H1 (cell line): Measurements from ENCODE around the gene FAM120C. TPM values are rescaled to one million over a fixed set of nuclear protein-coding genes. Genes with fewer than 3 reads are reported as not detected.

ENCODE experiments used
- CTCF ChIA-PET: fragments of 300-600 bp; sonication (Branson Sonifier 250); formaldehyde crosslinking; loops from one replicate; lab custom pipeline; 2021; ENCODE audit not compliant: partially characterized antibody; lab: Charles Lee
- POLR2A ChIA-PET: fragments of 300-600 bp; sonication (Branson Sonifier 250); formaldehyde crosslinking; loops from one replicate; lab custom pipeline; 2021; ENCODE audit warnings: inconsistent platforms; ENCODE audit not compliant: partially characterized antibody; lab: Charles Lee
- DNase-seq, 2 experiments: peaks; one replicate each; pipeline versions ENCODE4 v3.0.0 to v3.0.0-alpha.2; 2010 to 2022; ENCODE audit warnings: low spot score in 2 of 2, low read depth in 1 of 2, mixed read lengths in 1 of 2
- FAIRE-seq: peaks from 2 replicates; lab custom pipeline; 2011; peaks lifted over from hg19 to GRCh38; lab: Jason Lieb, UNC
- H2AFZ ChIP-seq: 2 replicates; pipeline ENCODE4 v1.8.1; 2012; ENCODE audit warnings: low read length, inconsistent platforms
- H2AK5ac ChIP-seq: 2 replicates; pipeline ENCODE4 v1.6.1; 2013; ENCODE audit warnings: low read depth, low read length
- H2BK120ac ChIP-seq: replicated peaks from 2 replicates; pipeline ENCODE3; 2013; ENCODE audit warnings: low read depth, low read length, inconsistent platforms
- H2BK12ac ChIP-seq: 2 replicates; pipeline ENCODE4 v1.6.1; 2013; ENCODE audit warnings: low read depth, low read length
- H2BK15ac ChIP-seq: 2 replicates; pipeline ENCODE4 v1.6.1; 2013; ENCODE audit warnings: low read length
- H2BK20ac ChIP-seq: 2 replicates; pipeline ENCODE4 v1.6.1; 2013; ENCODE audit warnings: low read length
- H2BK5ac ChIP-seq: 2 replicates; pipeline ENCODE4 v1.6.1; 2013; ENCODE audit warnings: low read depth, low read length
- H3K14ac ChIP-seq: 2 replicates; pipeline ENCODE4 v1.6.1; 2013; ENCODE audit warnings: inconsistent platforms; ENCODE audit not compliant: insufficient read length
- H3K18ac ChIP-seq: 2 replicates; pipeline ENCODE4 v1.6.1; 2013; ENCODE audit warnings: low read length; ENCODE audit errors: extremely low read depth
- H3K23ac ChIP-seq: 2 replicates; pipeline ENCODE4 v1.6.1; 2013; ENCODE audit warnings: inconsistent platforms; ENCODE audit not compliant: insufficient read length
- H3K23me2 ChIP-seq: 2 replicates; pipeline ENCODE4 v1.6.1; 2013; ENCODE audit warnings: low read depth, low read length
- H3K27ac ChIP-seq: 2 replicates; pipeline ENCODE4 v1.6.1; 2011; ENCODE audit warnings: low read depth, low read length, inconsistent platforms
- H3K27me3 ChIP-seq, 4 experiments: replicated peaks in 1 of 4; 1 replicate in 1 of 4; 2 replicates in 3 of 4; pipeline versions ENCODE4 v1.6.1 to v1.8.1; 2011 to 2013; ENCODE audit warnings: low read length in 3 of 4, mild to moderate bottlenecking in 3 of 4, inconsistent platforms in 2 of 4, mixed read lengths in 2 of 4, moderate library complexity in 1 of 4; ENCODE audit not compliant: control insufficient read depth in 3 of 4, insufficient read depth in 3 of 4; ENCODE audit errors: extremely low read depth in 1 of 4
- H3K36me3 ChIP-seq, 4 experiments: 2 replicates each; pipeline versions ENCODE4 v1.6.1 to v1.8.1; 2011 to 2013; ENCODE audit warnings: mild to moderate bottlenecking in 4 of 4, low read length in 3 of 4, moderate library complexity in 2 of 4, control low read depth in 1 of 4, inconsistent platforms in 1 of 4; ENCODE audit not compliant: insufficient read depth in 4 of 4, control insufficient read depth in 2 of 4
- H3K4ac ChIP-seq: replicated peaks from 2 replicates; pipeline ENCODE3; 2013; ENCODE audit warnings: low read length, low read depth, mixed read lengths, inconsistent platforms; ENCODE audit not compliant: insufficient read length
- H3K4me1 ChIP-seq, 4 experiments: replicated peaks in 1 of 4; 1 replicate in 1 of 4; 2 replicates in 3 of 4; pipeline versions ENCODE4 v1.6.1 to v1.8.1; 2011 to 2013; ENCODE audit warnings: low read length in 3 of 4, inconsistent platforms in 2 of 4, mixed read lengths in 1 of 4; ENCODE audit not compliant: insufficient read depth in 4 of 4, control insufficient read depth in 3 of 4
- H3K4me2 ChIP-seq, 2 experiments: 2 replicates each; pipeline versions ENCODE4 v1.6.1 to v1.8.1; 2011 to 2013; ENCODE audit warnings: low read depth in 2 of 2, low read length in 2 of 2, control low read depth in 1 of 2, inconsistent platforms in 1 of 2, mild to moderate bottlenecking in 1 of 2; ENCODE audit not compliant: insufficient read depth in 1 of 2
- H3K4me3 ChIP-seq, 4 experiments: fragments of 200-600, 300-600 bp in 1 of 4; sonication (generic), shearing (Covaris generic), sonication (Bioruptor Twin) in 1 of 4; 2 replicates each; pipeline versions ENCODE4 v1.5.1 to v1.8.1; 2011 to 2016; ENCODE audit warnings: low read length in 4 of 4, low read depth in 3 of 4, control low read depth in 2 of 4, inconsistent platforms in 2 of 4, mild to moderate bottlenecking in 2 of 4, mixed read lengths in 1 of 4, moderate library complexity in 1 of 4; ENCODE audit not compliant: insufficient read depth in 2 of 4; ENCODE audit errors: extremely low read depth in 1 of 4
- H3K56ac ChIP-seq: replicated peaks from 2 replicates; pipeline ENCODE3; 2013; ENCODE audit warnings: low read depth, mild to moderate bottlenecking, mixed read lengths, low read length, inconsistent platforms; ENCODE audit not compliant: insufficient read length
- H3K79me1 ChIP-seq: 2 replicates; pipeline ENCODE4 v1.6.1; 2013; ENCODE audit warnings: low read depth, low read length, control low read depth
- H3K79me2 ChIP-seq, 2 experiments: 2 replicates each; pipeline versions ENCODE4 v1.6.1 to v1.8.1; 2012 to 2013; ENCODE audit warnings: low read length in 2 of 2, mild to moderate bottlenecking in 2 of 2, inconsistent platforms in 1 of 2; ENCODE audit not compliant: insufficient read depth in 2 of 2, control insufficient read depth in 1 of 2
- H3K9ac ChIP-seq, 4 experiments: replicated peaks in 1 of 4; 1 replicate in 1 of 4; 2 replicates in 3 of 4; pipeline versions ENCODE4 v1.6.1 to v1.8.1; 2011 to 2013; ENCODE audit warnings: low read depth in 3 of 4, low read length in 3 of 4, control low read depth in 2 of 4, mild to moderate bottlenecking in 2 of 4, moderate library complexity in 2 of 4, inconsistent platforms in 1 of 4; ENCODE audit errors: extremely low read depth in 1 of 4
- H3K9me3 ChIP-seq, 2 experiments: 2 replicates each; pipeline versions ENCODE4 v1.6.1 to v1.8.1; 2012 to 2013; ENCODE audit warnings: mild to moderate bottlenecking in 2 of 2, moderate library complexity in 2 of 2, control low read depth in 1 of 2, inconsistent platforms in 1 of 2, low read depth in 1 of 2, low read length in 1 of 2, mixed read lengths in 1 of 2; ENCODE audit not compliant: insufficient read depth in 2 of 2
- H4K20me1 ChIP-seq, 2 experiments: replicated peaks in 1 of 2; 2 replicates each; pipeline versions ENCODE3 to v1.8.1; 2011 to 2013; ENCODE audit warnings: inconsistent platforms in 2 of 2, low read length in 2 of 2, mild to moderate bottlenecking in 1 of 2; ENCODE audit not compliant: insufficient read depth in 2 of 2, control insufficient read depth in 1 of 2
- H4K5ac ChIP-seq: 2 replicates; pipeline ENCODE4 v1.6.1; 2013; ENCODE audit warnings: low read length, low read depth, mixed read lengths, inconsistent platforms; ENCODE audit not compliant: insufficient read length
- H4K8ac ChIP-seq: 2 replicates; pipeline ENCODE4 v1.8.0; 2013; ENCODE audit warnings: mild to moderate bottlenecking, moderate library complexity, low read length, inconsistent platforms; ENCODE audit not compliant: insufficient read depth; ENCODE audit errors: extremely low read depth
- H4K91ac ChIP-seq: replicated peaks from 2 replicates; pipeline ENCODE3; 2013; ENCODE audit warnings: low read length, mixed read lengths, inconsistent platforms; ENCODE audit not compliant: insufficient read length
- ASH2L ChIP-seq: fragments of 200-600, 300-600 bp; sonication (generic); IDR thresholded peaks from one replicate; pipeline ENCODE4 v1.7.1; 2017; ENCODE audit warnings: low read length
- EGR1 ChIP-seq: IDR thresholded peaks from 2 replicates; pipeline ENCODE4 v1.6.1; 2011; ENCODE audit warnings: low read depth, low read length, borderline replicate concordance
- HDAC6 ChIP-seq: IDR thresholded peaks from one replicate; pipeline ENCODE4 v1.7.1; 2012; ENCODE audit warnings: low read depth, mild to moderate bottlenecking, inconsistent platforms, low read length, moderate library complexity
- PHF8 ChIP-seq: fragments of 200-600 bp; sonication (generic); conservative IDR thresholded peaks from 2 replicates; pipeline ENCODE4 v1.7.1; 2012; ENCODE audit warnings: low read depth, mild to moderate bottlenecking, inconsistent platforms, low read length, moderate library complexity
- POLR2AphosphoS5 ChIP-seq: IDR thresholded peaks from 2 replicates; pipeline ENCODE4 v1.6.1; 2011; ENCODE audit warnings: low read depth, low read length
- RFX5 ChIP-seq: IDR thresholded peaks from 2 replicates; pipeline ENCODE4 v1.6.1; 2011; ENCODE audit warnings: low read depth, low read length, improper control_type of control experiment, borderline replicate concordance
- SAP30 ChIP-seq: fragments of 300-600 bp; sonication (generic); IDR thresholded peaks from 2 replicates; pipeline ENCODE4 v1.7.1; 2012; ENCODE audit warnings: low read length, moderate library complexity, mild to moderate bottlenecking, inconsistent platforms; ENCODE audit not compliant: insufficient read depth, insufficient replicate concordance
- TCF12 ChIP-seq: IDR thresholded peaks from 2 replicates; pipeline ENCODE4 v1.6.1; 2011; ENCODE audit warnings: low read depth, mild to moderate bottlenecking, low read length
- YY1 ChIP-seq: IDR thresholded peaks from 2 replicates; pipeline ENCODE4 v1.6.1; 2011; ENCODE audit warnings: low read depth, mild to moderate bottlenecking, low read length
- WGBS, 2 experiments: shearing (Covaris generic) in 1 of 2; methylation state at CpG; one replicate each; pipeline versions ENCODE4 v1.1.6 to v1.1.7; 2013 to 2015; ENCODE audit warnings: low lambda C conversion rate in 2 of 2, mixed read lengths in 2 of 2, inconsistent platforms in 1 of 2, low coverage in 1 of 2, missing lambda C conversion rate in 1 of 2; ENCODE audit not compliant: insufficient replicate concordance in 2 of 2, insufficient coverage in 1 of 2, insufficient read length in 1 of 2; ENCODE audit errors: extremely low coverage in 1 of 2, missing lambda C conversion rate in 1 of 2; 5-methylcytosine and 5-hydroxymethylcytosine counted together
- polyA plus RNA-seq, 7 experiments: library from polyadenylated mRNA; depleted of rRNA in 3 of 7; stranded (reverse) in 5 of 7; unstranded in 2 of 7; fragments of >200 nt in 5 of 7; fragments of 200-250 nt in 2 of 7; gene quantifications; 1 replicate in 5 of 7; 2 replicates in 1 of 7; 4 replicates in 1 of 7; pipeline versions ENCODE4 v1.2.1 to v1.2.3, GENCODE V29; 2011 to 2013; ENCODE audit warnings: missing spikeins in 2 of 7, mixed read lengths in 2 of 7
- total RNA-seq: library from RNA; stranded (reverse); fragmentation: NEBNext Ultra II Directional; extraction: Animal tissue kit (Norgen Biotek cat#: 25700); gene quantifications from 2 replicates; pipeline ENCODE4 v1.2.1, GENCODE V29; 2021
- TF ChIP-seq, protein P1 (sequence below): IDR thresholded peaks from 2 replicates; pipeline ENCODE4 v1.6.1; 2011; ENCODE audit warnings: low read depth, mild to moderate bottlenecking, low read length; ENCODE audit not compliant: insufficient read depth

FAM120C gene
- total and polyA plus RNA-seq, 2 of the 8 experiments (the other 6 are each of a cell fraction or from before 2014, with no cell fraction given), result 4.4 to 8.1 TPM

DNA sequence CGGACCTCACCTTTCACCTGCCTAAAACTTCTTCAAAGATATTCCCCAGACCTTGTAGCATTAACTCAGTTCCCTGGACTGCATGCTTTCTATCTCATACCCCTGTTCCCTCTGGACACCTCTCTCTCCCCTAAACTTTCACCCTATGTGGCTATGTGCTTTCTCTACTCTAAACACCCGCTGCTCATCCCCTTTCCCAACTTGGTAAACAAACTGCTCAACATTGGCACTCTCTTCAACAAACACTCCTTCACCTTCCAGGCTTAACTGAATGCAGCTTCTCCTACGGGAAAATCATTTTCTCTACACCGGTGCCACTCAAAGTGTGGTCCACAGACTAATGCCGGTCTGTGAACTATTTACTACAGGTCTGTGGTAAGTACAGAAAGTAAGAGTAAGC lies 158.7 kb downstream of the FAM120C start:
- Histone ChIP-seq H2BK5ac (no peak overlapping the region), H2AFZ (no peak overlapping the region), H2BK20ac (no peak overlapping the region), H3K23ac (no peak overlapping the region), H3K23me2 (no peaks in the 10 kb centered on the region; the same call in 1 of the 2 replicates), H3K27ac (no peak overlapping the region), H3K27me3 (no peaks in the 10 kb centered on the region), H4K20me1 (no peaks in the 10 kb centered on the region), H3K79me2 (no peaks in the 10 kb centered on the region), H3K4me3 (no peak overlapping the region), H3K4ac (no peak overlapping the region), H3K9me3 (no peaks in the 10 kb centered on the region), H3K36me3 (peaks cover 0 to 12% (median 4%) of the 10 kb centered on the region in 4 experiments; a peak in 4 of 8 replicates), H2AK5ac (no peak overlapping the region), H4K5ac (no peak overlapping the region), H3K18ac (no peak overlapping the region), H2BK120ac (no peak overlapping the region), H3K79me1 (no peaks in the 10 kb centered on the region), H3K9ac (no peak overlapping the region), H2BK15ac (no peak overlapping the region), H4K91ac (no peak overlapping the region), H3K14ac (no peak overlapping the region), H3K56ac (no peak overlapping the region), H3K4me1 (no peaks in the 10 kb centered on the region), H4K8ac (no peak overlapping the region), H2BK12ac (no peak overlapping the region), H3K4me2 (no peak overlapping the region)
- WGBS, 2 experiments, result 87% methylated on average over 5 of the region's 5 CpGs; no CpG with 5 or more reads in 1 of the 2 experiments
- TF ChIP-seq SAP30 (no peak), TCF12 (no peak), POLR2AphosphoS5 (no peak), EGR1 (no peak), ASH2L (no peak), PHF8 (no peak), RFX5 (no peak), YY1 (no peak), HDAC6 (no peak)
- TF ChIP-seq, protein P1, sequence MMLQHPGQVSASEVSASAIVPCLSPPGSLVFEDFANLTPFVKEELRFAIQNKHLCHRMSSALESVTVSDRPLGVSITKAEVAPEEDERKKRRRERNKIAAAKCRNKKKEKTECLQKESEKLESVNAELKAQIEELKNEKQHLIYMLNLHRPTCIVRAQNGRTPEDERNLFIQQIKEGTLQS, result no peak
- ChIA-PET POLR2A (no interaction called here), CTCF (no interaction called here)
- DNase-seq, result no peak
- no peak for FAIRE-seq
